GM12872 (cell line): ENCODE results near the gene GAN.

ENCODE experiments used
- CTCF ChIP-seq: IDR thresholded peaks from 3 replicates; pipeline ENCODE4 v1.5.1; 2011; ENCODE audit warnings: low read depth, mild to moderate bottlenecking, low read length, moderate library complexity; ENCODE audit not compliant: insufficient read depth

GAN gene

GRCh38 chr16:81286190-81286589 lies 28.6 kb upstream of the GAN start:
- TF ChIP-seq CTCF: no peak

- TF ChIP-seq CTCF: no peak
These were observed 23.6 kb upstream of the GAN start for GRCh38 chr16:81291117-81291516.

GRCh38 chr16:81292936-81293335 lies 21.8 kb upstream of the GAN start:
- TF ChIP-seq CTCF: no peak

- TF ChIP-seq CTCF: no peak
These were observed 20.6 kb upstream of the GAN start for GRCh38 chr16:81293909-81294802.

- TF ChIP-seq CTCF: no peak
These were observed 18.1 kb upstream of the GAN start for GRCh38 chr16:81296631-81297030.

GRCh38 chr16:81307770-81308169 lies 7.0 kb upstream of the GAN start:
- TF ChIP-seq CTCF: no peak

GRCh38 chr16:81310045-81310644 lies 4.6 kb upstream of the GAN start:
- TF ChIP-seq CTCF: no peak
